ENCODE measurements around the gene MBLAC1. TPM values are rescaled to one million over a fixed set of nuclear protein-coding genes. Genes with fewer than 3 reads are reported as not detected.

Gene MBLAC1
- total and polyA plus RNA-seq, 11 donors = 1.3 to 3.2 (median 2.0) TPM

DNA sequence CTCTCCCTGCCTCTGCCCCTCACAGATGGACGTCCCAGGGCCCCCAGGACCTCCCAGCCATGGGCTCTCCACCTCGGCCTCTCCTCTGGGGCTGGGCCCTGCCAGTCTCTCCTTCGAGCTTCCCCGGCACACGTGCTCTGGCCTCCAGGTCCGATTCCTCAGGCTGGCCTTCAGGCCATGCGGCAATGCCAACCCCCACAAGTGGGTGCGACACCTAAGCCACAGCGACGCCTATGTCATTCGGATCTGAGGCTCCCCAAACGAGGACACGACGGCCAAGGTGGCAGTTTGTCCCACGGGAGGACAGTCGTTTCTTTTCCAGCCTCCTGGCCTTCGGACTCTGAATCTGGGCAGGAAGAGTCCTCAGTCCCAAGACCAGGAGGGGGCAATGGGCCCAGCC, 20.1 kb upstream of the MBLAC1 start:
- H3K27ac ChIP-seq = no peak overlapping the region
- peaks cover 0 to 10% (median 7%) of the 10 kb centered on the region in 12 donors for H3K4me1 ChIP-seq
- WGBS, 4 donors = 79 to 82% (median 79%) methylated on average over 17 of the region's 17 CpGs
- H3K9me3 ChIP-seq = no peaks in the 10 kb centered on the region
- no peaks in the 10 kb centered on the region for H3K27me3 ChIP-seq
- no peak for ATAC-seq
- no peak overlapping the region for H3K4me3 ChIP-seq
- TF ChIP-seq CTCF (IDR thresholded peaks at IDR 0.05) (no peak), POLR2A (IDR thresholded peaks at IDR 0.05) (no peak)
- peaks cover 0 to 87% (median 80%) of the 10 kb centered on the region in 9 donors for H3K36me3 ChIP-seq
- intact Hi-C loops (cut with DNase I) = no loop called here
- DNase-seq = no peak

DNA sequence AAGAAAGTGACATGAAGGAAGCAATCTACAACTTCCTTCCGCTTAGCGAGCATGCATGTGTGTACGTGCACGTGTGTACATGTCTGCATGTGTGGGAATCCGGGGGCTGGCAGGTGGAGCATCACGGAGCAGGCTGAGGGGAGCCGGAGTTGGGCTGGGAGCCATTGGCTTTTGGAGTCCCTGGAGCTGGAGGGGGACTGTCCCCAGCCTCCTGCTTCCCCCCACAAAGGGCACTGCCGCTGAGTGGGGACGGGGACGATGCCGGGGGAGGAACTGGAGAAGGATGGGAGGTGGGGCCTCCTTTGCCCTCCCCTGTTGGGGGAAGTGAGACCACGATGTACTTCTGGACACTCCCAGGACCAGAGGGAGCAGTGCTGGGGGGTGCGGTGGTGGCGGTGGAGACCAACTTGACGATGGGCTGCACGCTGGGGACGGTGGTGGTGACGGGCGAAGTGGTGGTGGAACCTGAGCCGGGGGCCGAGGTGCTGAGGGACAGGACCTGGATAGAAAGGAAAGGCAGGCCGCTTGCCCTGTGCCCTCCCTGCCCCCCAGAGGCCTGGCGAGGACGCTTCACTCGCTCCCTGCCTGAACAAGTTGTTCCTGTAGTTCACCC, 19.5 kb upstream of the MBLAC1 start:
- no peaks in the 10 kb centered on the region for H3K9me3 ChIP-seq
- no peak overlapping the region for H3K27ac ChIP-seq
- intact Hi-C loops (cut with DNase I) = no loop called here
- ATAC-seq (peak in 1 of 4 donors; percentile 4), DNase-seq (no peak)
- 83 to 85% (median 84%) methylated on average over 22 to 25 of the region's 25 CpGs for WGBS, 4 donors
- peaks cover 0 to 6% (median 4%) of the 10 kb centered on the region in 12 donors for H3K4me1 ChIP-seq
- TF ChIP-seq POLR2A (IDR thresholded peaks at IDR 0.05) (no peak), CTCF (IDR thresholded peaks at IDR 0.05) (no peak)
- H3K27me3 ChIP-seq = no peaks in the 10 kb centered on the region
- H3K36me3 ChIP-seq = peaks cover 0 to 93% (median 86%) of the 10 kb centered on the region in 9 donors
- H3K4me3 ChIP-seq = no peak overlapping the region

GRCh38 chr7:100107890-100108289, 18.9 kb upstream of the MBLAC1 start:
- H3K36me3 ChIP-seq = peaks cover 0 to 99% (median 93%) of the 10 kb centered on the region in 9 donors
- no peak for DNase-seq
- H3K9me3 ChIP-seq = no peaks in the 10 kb centered on the region
- intact Hi-C loops (cut with DNase I) = no loop called here
- WGBS, 4 donors = 73 to 80% (median 75%) methylated on average over 10 to 11 of the region's 11 CpGs
- H3K27ac ChIP-seq = no peak overlapping the region
- H3K27me3 ChIP-seq = no peaks in the 10 kb centered on the region
- no peaks in the 10 kb centered on the region for H3K4me1 ChIP-seq
- no peak overlapping the region for H3K4me3 ChIP-seq
- TF ChIP-seq CTCF (IDR thresholded peaks at IDR 0.05) = no peak
- TF ChIP-seq POLR2A (IDR thresholded peaks at IDR 0.05) = no peak
- ATAC-seq = no peak

DNA sequence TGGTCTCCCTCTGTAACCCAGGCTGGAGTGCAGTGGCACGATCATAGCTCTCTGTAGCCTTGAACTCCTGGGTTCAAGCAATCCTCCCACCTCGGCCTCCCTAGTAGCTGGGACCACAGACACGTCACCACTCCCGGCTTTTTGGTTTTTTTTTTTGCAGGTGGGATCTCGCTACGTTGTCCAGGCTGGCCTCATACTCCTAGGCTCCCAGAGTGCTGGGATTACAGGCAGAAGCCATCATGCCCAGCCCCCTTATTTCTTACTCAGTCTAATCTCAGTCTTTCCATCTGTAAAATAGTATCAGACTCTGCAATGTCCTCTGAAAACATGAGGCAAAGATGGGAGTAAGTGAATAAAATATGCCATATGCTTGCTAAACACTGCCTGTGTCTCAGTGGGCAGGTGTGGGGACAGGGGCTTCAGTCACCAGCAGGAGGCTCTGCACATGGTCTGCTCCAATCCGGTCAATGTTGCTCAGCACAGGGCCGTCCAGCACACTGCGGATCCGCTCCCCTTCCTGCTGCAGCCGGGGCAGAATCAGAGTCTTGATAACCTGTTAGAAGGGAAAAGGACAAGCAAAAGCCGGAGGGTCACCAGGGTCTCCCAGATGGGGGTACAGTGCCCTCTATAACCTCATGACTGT, 17.1 kb upstream of the MBLAC1 start:
- DNase-seq (no peak), ATAC-seq (no peak)
- no peaks in the 10 kb centered on the region for H3K27me3 ChIP-seq
- no peak overlapping the region for H3K4me3 ChIP-seq
- no peaks in the 10 kb centered on the region for H3K9me3 ChIP-seq
- TF ChIP-seq CTCF (IDR thresholded peaks at IDR 0.05) (no peak), POLR2A (IDR thresholded peaks at IDR 0.05) (no peak)
- H3K27ac ChIP-seq = no peak overlapping the region
- H3K4me1 ChIP-seq = no peaks in the 10 kb centered on the region
- peaks cover 0 to 99% (median 91%) of the 10 kb centered on the region in 9 donors for H3K36me3 ChIP-seq
- 83 to 92% (median 87%) methylated on average over 12 of the region's 12 CpGs for WGBS, 4 donors
- intact Hi-C loops (cut with DNase I) = no loop called here
